GM18505 (cell line): Measurements from ENCODE around the gene CACNA1I.

Source experiments
- ATAC-seq: cut with Tn5 transposase; IDR thresholded peaks from one replicate; pipeline ENCODE4 v1.9.1; 2021; ENCODE audit not compliant: unreplicated experiment
- POLR2A ChIP-seq: IDR thresholded peaks from 4 replicates; pipeline ENCODE4 v1.6.1; 2011; ENCODE audit warnings: borderline replicate concordance; ENCODE audit not compliant: insufficient read depth, insufficient read length; ENCODE audit errors: extremely low read depth

CACNA1I gene

DNA sequence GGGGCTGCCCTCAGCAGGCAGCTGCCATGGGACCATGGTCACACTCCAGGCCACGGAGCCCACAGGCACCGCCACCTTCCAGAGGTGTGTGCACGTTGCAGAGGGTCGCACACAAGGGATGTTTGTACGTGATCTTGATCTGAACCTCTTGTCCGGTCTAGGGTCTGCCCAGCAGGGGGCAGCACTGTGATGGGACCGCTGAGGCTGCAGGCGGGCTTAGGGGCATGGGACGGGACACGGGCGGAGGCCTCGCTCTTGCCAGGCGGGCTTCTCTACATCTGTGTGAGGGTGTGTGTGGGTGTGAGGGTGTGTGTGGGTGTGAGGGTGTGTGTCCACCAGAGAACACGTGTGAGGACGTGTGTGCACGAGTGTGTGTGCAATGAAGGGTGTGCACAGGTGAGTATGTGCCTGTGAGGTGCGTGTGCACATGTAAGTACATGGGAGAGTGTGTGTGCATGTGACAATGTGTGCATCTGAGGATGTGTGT, 52.4 kb downstream of the CACNA1I start:
- no peak for ATAC-seq
- TF ChIP-seq POLR2A = no peak

DNA sequence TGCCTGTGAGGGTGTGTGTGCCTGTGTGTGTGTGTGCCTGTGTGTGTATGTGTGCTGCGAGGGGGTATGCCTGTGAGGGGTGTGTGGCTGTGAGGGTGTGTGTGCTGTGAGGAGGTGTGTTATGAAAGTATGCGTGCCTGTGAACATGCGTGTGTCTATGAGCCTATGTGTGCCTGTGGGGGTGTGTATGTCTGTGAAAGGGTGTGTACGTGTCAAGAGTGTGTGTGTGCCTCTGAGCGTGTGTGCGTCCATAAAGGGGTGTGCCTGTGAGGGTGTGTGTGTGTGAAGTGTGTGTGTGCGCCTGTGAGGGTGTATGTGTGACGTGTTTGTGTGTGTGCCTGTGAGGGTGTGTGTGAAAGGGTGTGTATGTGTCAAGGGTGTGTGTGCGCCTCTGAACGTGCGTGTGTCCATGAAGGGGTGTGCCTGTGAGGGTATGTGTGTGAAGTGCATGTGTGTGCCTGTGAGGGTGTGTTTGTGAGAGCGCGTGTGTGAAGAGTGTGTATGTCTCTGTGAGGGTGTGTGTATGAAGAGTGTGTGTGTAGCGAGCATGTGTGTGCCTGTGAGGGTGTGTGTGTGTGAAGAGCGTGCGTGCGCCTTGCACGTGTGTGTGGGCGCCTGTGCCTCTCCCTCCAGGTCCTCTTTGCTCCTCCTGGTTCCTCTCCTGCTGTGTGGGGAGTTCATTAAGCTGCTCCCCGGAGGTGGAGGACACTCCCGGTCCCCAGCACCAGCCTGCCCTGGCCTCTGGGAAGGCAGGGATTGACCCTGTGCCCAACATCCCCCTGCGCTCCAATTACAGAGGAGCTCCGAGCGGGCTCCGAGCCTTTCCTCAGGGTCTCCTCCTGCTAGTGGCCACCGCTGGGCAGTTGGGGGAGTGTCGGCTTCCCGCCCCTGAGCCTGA, 53.3 kb downstream of the CACNA1I start:
- TF ChIP-seq POLR2A = no peak
- ATAC-seq = no peak

DNA sequence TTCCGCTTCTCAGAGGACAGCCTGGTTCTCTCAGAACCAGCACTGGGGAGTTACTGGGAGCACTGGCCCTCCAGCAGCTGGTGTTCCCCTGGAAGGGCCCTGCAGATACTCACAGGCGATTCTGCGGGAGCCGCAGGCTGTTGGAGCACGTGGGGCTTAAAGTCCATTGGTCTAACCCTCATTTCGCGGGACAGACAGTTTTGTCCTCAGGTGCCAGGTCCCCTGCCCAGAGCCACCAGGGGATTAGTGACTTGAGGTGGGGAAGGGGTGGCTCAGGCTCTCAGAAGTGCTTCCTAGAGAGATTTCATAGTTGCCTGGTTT, 53.9 kb downstream of the CACNA1I start:
- no peak for ATAC-seq
- TF ChIP-seq POLR2A = no peak

DNA sequence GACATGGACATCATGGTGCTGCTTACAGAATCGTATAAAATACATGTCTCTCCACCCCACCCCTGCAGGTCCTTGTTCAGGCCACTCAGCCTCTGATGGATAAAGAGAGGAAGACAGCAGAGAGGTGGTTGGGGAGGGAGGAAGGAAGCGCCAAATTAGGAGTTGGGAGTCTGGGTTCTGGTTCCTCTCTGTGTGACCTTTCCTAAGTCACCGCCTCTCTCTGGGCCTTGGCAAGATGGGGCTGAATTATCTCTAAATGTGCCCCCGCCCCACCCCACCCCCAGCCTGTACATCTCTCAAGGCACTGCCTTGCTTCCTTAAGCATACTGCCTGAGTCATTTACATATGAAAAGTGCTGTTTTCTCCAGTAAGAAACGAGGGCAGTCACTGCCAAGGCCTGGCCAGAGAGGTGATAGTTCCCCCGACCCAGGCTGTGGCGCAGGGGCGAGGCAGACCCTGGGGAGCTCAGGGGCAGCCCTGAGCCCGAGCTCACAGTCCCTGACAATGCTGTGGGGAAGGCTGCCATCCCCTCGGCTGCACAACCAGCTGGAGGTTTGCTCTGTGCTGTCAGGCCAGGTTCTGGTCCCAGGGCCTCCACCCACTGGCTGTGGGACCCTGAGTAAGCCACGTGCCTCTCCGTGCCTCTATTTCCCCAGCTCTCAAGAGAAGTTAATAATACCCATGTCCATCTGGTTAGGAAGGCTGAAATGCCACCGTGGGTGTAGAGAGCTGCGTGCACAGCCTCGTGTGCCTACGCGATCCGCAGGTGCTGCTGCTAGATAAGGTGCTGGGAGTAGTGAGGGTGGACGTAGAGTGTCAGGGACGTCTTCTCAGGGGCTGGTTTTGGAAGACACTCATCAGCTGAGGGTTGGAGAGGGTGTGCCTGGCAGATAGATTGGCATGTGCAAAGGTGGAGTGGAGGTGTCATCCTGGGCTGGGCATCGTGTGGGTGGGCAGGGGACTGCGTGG, 55.3 kb downstream of the CACNA1I start:
- no peak for ATAC-seq
- no peak for TF ChIP-seq POLR2A

DNA sequence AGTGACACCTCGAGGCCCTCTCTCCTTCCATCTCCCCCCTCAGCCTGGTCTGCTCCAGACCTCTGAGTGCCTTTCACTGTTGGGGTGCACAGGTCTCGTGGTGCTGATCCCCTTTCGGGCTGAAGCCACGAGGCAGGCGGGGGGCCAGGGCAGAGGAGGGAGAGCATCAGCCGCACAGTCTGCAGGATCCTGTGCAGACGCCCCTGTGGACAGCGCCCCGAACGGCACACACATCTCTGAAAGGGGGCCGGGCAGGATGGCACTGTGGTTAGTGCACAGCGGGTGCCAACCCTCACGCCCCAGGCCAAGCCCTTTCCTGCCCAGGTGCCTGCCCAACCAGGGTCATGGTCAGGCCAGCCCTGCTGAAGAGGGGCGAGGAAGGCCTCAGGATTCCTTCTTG, 56.7 kb downstream of the CACNA1I start:
- no peak for ATAC-seq
- TF ChIP-seq POLR2A = no peak

DNA sequence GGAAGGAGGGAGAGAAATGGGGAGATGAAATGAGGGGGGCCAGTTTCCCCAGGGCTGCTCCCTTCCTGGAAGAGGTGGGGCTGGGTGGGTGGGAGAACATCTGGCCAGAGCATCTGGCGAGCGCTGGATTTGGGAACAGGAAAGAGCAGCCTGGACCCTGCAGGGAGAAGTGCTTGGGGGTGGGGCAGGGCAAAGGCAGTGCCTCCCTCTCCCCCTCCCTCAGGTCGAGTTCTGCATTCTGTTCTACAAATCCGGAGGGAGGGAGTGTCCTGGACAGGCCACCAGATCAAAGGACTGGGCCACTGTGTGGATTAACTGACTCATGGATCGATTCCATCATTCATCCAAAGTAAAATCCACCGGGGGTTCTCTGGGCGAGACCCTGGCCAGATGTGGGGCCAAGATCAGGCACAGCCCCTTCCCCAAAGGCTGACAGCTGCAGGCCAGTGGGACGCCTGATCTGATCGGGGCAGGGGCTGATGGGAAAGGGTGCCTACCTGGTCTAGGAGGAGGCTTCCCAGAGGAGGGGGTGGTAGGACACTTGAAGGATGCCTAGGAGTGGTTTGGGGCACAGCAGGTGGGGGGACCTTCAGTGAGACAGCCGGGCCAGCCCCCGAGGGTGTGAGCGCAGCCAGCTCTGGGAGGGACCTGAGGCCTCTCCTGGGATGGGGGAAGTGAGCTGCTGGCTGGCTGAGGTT, 57.5 kb downstream of the CACNA1I start:
- no peak for ATAC-seq
- no peak for TF ChIP-seq POLR2A

DNA sequence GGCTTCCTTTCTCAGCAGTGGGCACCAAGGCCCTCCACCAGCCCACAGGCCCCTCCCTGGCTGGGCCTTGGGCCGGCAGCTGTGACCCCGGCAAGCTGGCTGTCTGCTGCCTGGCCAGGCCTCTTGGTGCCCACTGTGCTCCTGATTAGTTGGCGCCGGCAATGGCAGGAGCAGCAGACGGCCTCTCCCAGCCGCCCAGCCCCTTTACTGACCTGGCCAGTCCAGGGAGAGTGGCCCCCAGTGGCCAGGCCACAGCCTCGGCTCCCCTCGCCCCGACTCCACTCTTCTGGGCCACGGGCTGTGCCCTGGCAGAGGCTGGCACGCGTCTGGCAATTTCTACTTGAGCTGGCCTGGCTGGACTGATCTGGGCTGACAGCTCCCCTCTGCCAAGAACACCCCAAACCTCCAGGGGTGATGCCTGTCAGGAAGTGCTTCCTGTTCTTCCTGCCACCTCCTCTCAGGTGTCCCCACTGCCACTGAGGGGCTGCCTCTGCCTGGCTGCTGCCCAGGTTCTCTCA, 58.1 kb downstream of the CACNA1I start:
- no peak for ATAC-seq
- TF ChIP-seq POLR2A = no peak

DNA sequence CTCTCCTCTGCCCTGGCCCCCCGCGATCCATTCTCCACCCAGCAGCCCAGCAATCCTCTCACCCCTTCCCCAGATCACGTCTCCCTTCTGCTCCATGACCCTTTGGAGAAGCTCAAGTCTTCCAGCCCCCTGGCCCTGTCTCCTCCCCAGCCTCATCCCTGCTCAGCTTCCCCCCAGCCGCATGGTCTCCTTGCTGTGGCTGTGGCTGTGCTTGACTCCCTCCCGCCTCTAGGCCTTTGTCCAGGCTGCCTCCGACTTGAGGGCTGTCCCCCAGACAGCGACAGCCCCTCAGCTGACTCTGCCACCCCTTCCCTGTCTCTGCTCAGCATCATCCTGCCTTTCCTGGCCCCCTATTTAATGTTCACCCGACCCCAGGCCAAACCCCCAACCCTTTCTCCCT, 59.3 kb downstream of the CACNA1I start:
- no peak for ATAC-seq
- no peak for TF ChIP-seq POLR2A

DNA sequence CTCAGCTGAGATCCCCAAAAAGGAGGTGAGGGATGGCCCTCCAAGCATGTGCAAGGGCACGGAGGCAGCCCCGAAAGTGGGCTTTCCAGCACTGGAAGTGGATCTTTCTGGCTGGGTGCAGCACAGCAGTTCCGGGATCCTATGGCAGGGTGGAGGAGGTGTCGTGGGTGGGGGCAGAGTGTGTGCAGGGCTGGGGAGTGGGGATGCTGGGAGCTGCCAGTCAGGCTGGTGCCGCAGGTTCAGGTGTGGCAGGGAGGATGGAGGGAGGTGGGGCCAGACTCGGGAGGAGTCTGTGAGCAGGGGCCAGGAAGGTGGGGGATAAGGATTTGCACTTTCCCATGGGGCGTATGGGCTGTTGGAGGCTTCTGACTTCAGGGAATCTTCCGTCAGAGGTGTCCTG, 60.2 kb downstream of the CACNA1I start:
- TF ChIP-seq POLR2A = no peak
- ATAC-seq = no peak

DNA sequence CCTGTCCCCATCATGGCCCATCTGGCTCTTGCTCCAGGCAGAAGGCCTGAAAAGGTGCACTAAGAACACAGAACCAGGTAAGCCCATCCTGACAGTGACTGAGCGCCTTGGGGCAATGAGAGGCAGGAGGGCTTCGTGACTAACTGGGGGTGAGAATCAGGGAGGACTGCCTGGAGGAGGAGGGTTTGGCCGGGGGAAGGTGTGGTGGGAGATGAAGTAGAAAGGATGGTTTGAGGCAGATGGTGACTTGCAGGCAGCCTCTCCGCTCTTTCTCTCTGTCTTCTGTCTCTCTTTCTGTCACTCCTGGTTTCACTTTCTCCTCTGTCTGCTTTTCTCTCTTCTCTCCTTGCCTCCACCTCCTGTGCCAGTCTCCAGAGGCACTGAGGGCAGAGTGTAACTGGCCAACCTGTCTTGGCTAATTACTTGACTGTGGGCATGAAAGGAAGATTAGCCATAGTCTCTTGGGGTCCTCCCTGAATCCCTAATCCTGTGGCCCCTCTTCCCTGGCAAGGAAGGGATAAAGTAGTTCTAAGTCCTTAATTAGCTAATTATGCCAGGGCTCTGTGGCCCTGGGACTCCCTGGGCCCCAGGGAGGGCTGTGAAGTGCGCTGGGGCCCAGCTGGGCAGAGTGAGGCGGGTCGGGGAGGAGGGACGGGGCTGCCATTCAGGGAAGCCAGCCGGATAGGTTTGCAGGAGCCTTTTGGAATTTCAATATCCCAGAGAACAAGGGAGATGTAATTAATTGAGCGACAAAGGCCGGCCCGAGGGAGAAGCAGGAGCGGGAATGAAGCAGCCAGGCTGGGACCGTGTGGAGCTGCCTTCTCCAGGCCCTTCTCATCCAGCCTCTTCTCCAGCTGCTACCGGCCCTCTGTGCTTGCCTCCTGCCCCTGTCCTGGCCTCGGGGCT, 61.1 kb downstream of the CACNA1I start:
- ATAC-seq = no peak
- no peak for TF ChIP-seq POLR2A

DNA sequence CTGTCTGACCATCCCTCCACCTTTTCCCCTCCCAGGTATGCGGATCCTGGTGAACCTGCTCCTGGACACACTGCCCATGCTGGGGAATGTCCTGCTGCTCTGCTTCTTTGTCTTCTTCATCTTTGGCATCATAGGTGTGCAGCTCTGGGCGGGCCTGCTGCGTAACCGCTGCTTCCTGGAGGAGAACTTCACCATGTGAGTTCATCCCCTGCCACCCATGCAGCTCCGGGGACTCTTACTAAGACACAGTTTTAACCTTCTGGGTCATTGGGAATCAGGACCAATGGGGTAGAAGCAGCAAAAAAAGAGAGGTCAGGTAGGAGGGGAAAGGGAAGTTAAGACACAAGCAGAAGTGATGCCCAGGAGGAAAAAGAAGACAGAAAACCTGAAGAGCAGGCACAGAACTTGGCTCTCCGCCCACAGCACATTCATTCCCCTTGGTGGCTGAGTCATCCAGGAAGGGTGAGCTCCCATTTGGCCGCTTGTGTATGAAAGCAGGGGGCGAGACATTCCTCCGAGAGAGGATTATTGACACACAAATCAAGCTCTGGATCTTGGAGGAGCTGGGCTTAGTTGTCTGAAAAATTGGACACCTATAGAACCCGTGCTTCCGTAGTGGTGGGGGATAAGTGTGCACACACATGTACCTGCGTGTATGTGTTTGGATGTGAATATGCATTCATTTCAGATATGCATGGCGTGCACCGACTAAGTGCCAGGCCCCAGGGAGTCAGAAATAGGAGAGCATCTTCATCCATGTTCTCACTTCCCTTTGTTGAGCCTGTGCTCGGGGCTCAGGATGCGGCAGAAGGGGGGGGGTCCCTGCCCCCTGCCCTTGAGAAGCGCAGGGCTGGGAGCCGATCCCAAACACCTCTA, 64.2 kb downstream of the CACNA1I start:
- ATAC-seq = no peak
- no peak for TF ChIP-seq POLR2A

DNA sequence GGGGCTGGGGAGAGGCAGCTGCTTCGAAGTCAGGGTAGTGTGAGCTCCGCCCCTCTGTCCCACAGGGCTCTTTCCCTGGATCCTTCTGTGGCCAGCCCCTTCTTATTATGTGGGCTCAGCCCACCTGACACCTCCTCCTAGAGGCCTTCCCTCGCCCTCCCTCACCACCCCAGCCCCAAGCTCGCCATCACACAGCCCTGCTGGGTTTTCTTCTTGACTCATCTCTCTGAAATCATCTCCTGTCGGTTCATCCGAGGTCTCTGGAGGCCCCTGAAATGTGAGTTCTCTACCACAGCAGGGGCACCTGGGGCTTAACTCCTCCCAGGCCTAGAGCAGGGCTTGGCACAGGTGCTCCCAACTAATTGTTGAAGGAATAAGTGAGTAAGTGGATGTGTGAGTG, 65.2 kb downstream of the CACNA1I start:
- no peak for ATAC-seq
- TF ChIP-seq POLR2A = no peak

DNA sequence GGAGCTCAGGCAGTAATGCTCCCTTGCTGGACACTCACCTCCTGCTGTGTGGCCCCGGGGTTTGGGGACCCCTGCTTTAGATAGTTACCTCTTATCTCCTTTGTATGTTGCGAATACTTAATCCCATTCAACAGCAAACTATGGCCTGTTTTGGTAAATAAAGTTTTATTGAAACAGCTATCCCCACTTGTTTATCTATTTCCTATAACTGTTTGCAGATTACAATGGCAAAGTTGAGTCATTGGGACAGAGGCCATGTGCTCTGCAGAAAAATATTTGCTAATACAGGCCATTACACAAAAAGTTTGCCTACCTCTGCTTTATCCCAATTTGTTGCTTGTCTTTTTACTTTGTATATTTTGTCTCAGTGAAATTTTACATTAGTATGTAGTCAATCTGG, 68.4 kb downstream of the CACNA1I start:
- TF ChIP-seq POLR2A = no peak
- ATAC-seq = no peak
